A549 (cell line): ENCODE measurements around the gene SLC20A1. TPM values are rescaled to one million over a fixed set of nuclear protein-coding genes. Genes with fewer than 3 reads are reported as not detected.

Experiments used
- ATAC-seq, 2 experiments: fragments of 200-7000 bp in 1 of 2; fragments of >200 bp in 1 of 2; cut with Nextera tagmentation in 1 of 2; cut with Tn5 transposase in 1 of 2; 3 replicates each; pipeline versions ENCODE4 v1.8.0 to v1.9.1; 2018 to 2020; ENCODE audit warnings: mild to moderate bottlenecking in 1 of 2, moderate library complexity in 1 of 2
- CTCF ChIA-PET: fragments of 300-600 bp; sonication (Branson Sonifier 250); formaldehyde crosslinking; extraction: SDS; loops from one replicate; lab custom pipeline; 2021; ENCODE audit warnings: antibody characterized with exemption, inconsistent platforms; lab: Yijun Ruan, JAX
- POLR2A ChIA-PET: fragments of 350-600 bp; formaldehyde crosslinking; extraction: SDS; loops from one replicate; lab custom pipeline; 2021; ENCODE audit warnings: antibody characterized with exemption, inconsistent platforms; lab: Yijun Ruan, JAX
- DNase-seq, 2 experiments: peaks; one replicate each; pipeline versions ENCODE4 v3.0.0 to v3.0.0-alpha.2; 2011 to 2016; ENCODE audit warnings: low read depth in 1 of 2, low spot score in 1 of 2
- FAIRE-seq: peaks from 2 replicates; lab custom pipeline; 2011; peaks lifted over from hg19 to GRCh38; lab: Jason Lieb, UNC
- H3K27ac ChIP-seq, 2 experiments: fragments of >200 bp; sonication (Bioruptor Twin); formaldehyde crosslinking; 3 replicates each; pipeline ENCODE4 v1.5.1; 2016 to 2017
- H3K4me1 ChIP-seq: fragments of >200 bp; sonication (Bioruptor Twin); formaldehyde crosslinking; 3 replicates; pipeline ENCODE4 v1.6.1; 2016
- H3K4me2 ChIP-seq: fragments of >200 bp; sonication (Bioruptor Twin); formaldehyde crosslinking; 3 replicates; pipeline ENCODE4 v1.6.1; 2016
- H3K4me3 ChIP-seq: fragments of >200 bp; sonication (Bioruptor Twin); formaldehyde crosslinking; 3 replicates; pipeline ENCODE4 v1.5.1; 2016
- H3K9me3 ChIP-seq: fragments of >200 bp; sonication (Bioruptor Twin); formaldehyde crosslinking; 3 replicates; pipeline ENCODE4 v1.6.1; 2016
- BHLHE40 ChIP-seq: IDR thresholded peaks from 2 replicates; pipeline ENCODE4 v1.6.1; 2012; ENCODE audit warnings: low read depth, low read length, inconsistent platforms
- CBX2 ChIP-seq: fragments of 200-600 bp; sonication (generic); IDR thresholded peaks from 2 replicates; pipeline ENCODE4 v1.6.1; 2016; ENCODE audit warnings: low read depth, mild to moderate bottlenecking, borderline replicate concordance
- CEBPB ChIP-seq, 2 experiments: fragments of >200 bp in 1 of 2; sonication (Bioruptor Twin) in 1 of 2; formaldehyde crosslinking in 1 of 2; IDR thresholded peaks; 2 replicates each; pipeline ENCODE4 v1.6.1; 2012 to 2016
- CHD2 ChIP-seq: fragments of 150-350 bp; IDR thresholded peaks from 2 replicates; pipeline ENCODE4 v1.6.1; 2014; ENCODE audit warnings: low read length; ENCODE audit not compliant: partially characterized antibody
- CHD4 ChIP-seq: fragments of 200-600 bp; sonication (generic); IDR thresholded peaks from 2 replicates; pipeline ENCODE4 v1.6.1; 2016; ENCODE audit warnings: antibody characterized with exemption, mild to moderate bottlenecking, borderline replicate concordance
- CTCF ChIP-seq: fragments of >200 bp; sonication (Bioruptor Twin); formaldehyde crosslinking; IDR thresholded peaks from 3 replicates; pipeline ENCODE4 v1.5.1; 2016
- EHMT2 ChIP-seq: fragments of 200-600 bp; sonication (generic); IDR thresholded peaks from 2 replicates; pipeline ENCODE4 v1.6.1; 2016; ENCODE audit warnings: antibody characterized with exemption, low read depth, mild to moderate bottlenecking, moderate library complexity
- EP300 ChIP-seq, 2 experiments: fragments of >200 bp; sonication (Bioruptor Twin); formaldehyde crosslinking; IDR thresholded peaks; 2 replicates in 1 of 2; 3 replicates in 1 of 2; pipeline ENCODE4 v1.6.1; 2016 to 2017
- ESRRA ChIP-seq: fragments of 150-350 bp; IDR thresholded peaks from 2 replicates; pipeline ENCODE4 v1.6.1; 2014; ENCODE audit warnings: mild to moderate bottlenecking, low read length, borderline replicate concordance
- HES2 ChIP-seq: fragments of >200 bp; sonication (Bioruptor Twin); formaldehyde crosslinking; IDR thresholded peaks from 2 replicates; pipeline ENCODE4 v1.6.1; 2016
- HOXB13 ChIP-seq: fragments of 250-450 bp; sonication (Bioruptor Pico); IDR thresholded peaks from 2 replicates; pipeline ENCODE4 v1.5.0; 2020; ENCODE audit warnings: low read depth, mild to moderate bottlenecking, moderate library complexity
- JUN ChIP-seq, 2 experiments: fragments of >200 bp; sonication (Bioruptor Twin); formaldehyde crosslinking; IDR thresholded peaks; 2 replicates in 1 of 2; 3 replicates in 1 of 2; pipeline ENCODE4 v1.6.1; 2016 to 2017
- KDM1A ChIP-seq: fragments of 200-600 bp; sonication (generic); IDR thresholded peaks from 2 replicates; pipeline ENCODE4 v1.6.1; 2016; ENCODE audit warnings: low read depth, mild to moderate bottlenecking
- MAX ChIP-seq: IDR thresholded peaks from 2 replicates; pipeline ENCODE4 v1.6.1; 2012
- MYC ChIP-seq: IDR thresholded peaks from 2 replicates; pipeline ENCODE4 v1.6.1; 2012; ENCODE audit warnings: mild to moderate bottlenecking, inconsistent platforms, low read length, improper control_type of control experiment, borderline replicate concordance
- RAD21 ChIP-seq, 2 experiments: fragments of >200 bp in 1 of 2; sonication (Bioruptor Twin) in 1 of 2; formaldehyde crosslinking in 1 of 2; IDR thresholded peaks in 1 of 2; conservative IDR thresholded peaks in 1 of 2; 2 replicates in 1 of 2; 3 replicates in 1 of 2; pipeline ENCODE4 v1.6.1; 2012 to 2018; ENCODE audit warnings: inconsistent platforms in 1 of 2
- RCOR1 ChIP-seq: fragments of 150-350 bp; IDR thresholded peaks from 2 replicates; pipeline ENCODE4 v1.6.1; 2014; ENCODE audit warnings: antibody characterized with exemption, low read length, low read depth
- RNF2 ChIP-seq: fragments of 200-600 bp; sonication (generic); IDR thresholded peaks from 2 replicates; pipeline ENCODE4 v1.6.1; 2016; ENCODE audit warnings: low read depth, mild to moderate bottlenecking, antibody characterized with exemption, moderate library complexity, borderline replicate concordance
- SREBF2 ChIP-seq: fragments of 450-650 bp; IDR thresholded peaks from 2 replicates; pipeline ENCODE4 v1.6.1; 2014; ENCODE audit warnings: mild to moderate bottlenecking, moderate library complexity
- ZC3H11A ChIP-seq: fragments of 450-650 bp; IDR thresholded peaks from 2 replicates; pipeline ENCODE4 v1.6.1; 2014; ENCODE audit warnings: antibody characterized with exemption, mild to moderate bottlenecking
- ZFP36 ChIP-seq: fragments of 450-650 bp; IDR thresholded peaks from 2 replicates; pipeline ENCODE4 v1.6.1; 2014; ENCODE audit warnings: borderline replicate concordance; ENCODE audit not compliant: partially characterized antibody
- ZNF302 ChIP-seq: fragments of 250-450 bp; sonication (Bioruptor Pico); IDR thresholded peaks from 2 replicates; pipeline ENCODE4 v1.9.0; 2021; ENCODE audit warnings: inconsistent platforms, mild to moderate bottlenecking, moderate library complexity
- WGBS: methylation state at CpG from one replicate; pipeline ENCODE4 v1.1.6; 2017; ENCODE audit errors: missing lambda C conversion rate; 5-methylcytosine and 5-hydroxymethylcytosine counted together
- polyA plus RNA-seq, 4 experiments: library from polyadenylated mRNA; depleted of rRNA in 3 of 4; stranded (reverse); fragments of >200 nt; fragmentation: RNase III in 1 of 4; extraction: RNeasy Plus Mini Kit Qiagen cat#74134 plus additional on column Dnase treatment in 1 of 4; gene quantifications; 2 replicates in 3 of 4; 3 replicates in 1 of 4; pipeline ENCODE4 v1.2.3, GENCODE V29; 2011 to 2017

The SLC20A1 gene
- polyA plus RNA-seq, 2 of the 4 experiments (the other 2 are of a cell fraction): 83.6 to 86.8 TPM

GRCh38 chr2:112640800-112641675 lies 4.7 kb upstream of the SLC20A1 start (continued):
- no peak for TF ChIP-seq ZC3H11A

GRCh38 chr2:112641701-112642100 lies 4.0 kb upstream of the SLC20A1 start:
- Histone ChIP-seq H3K4me2 (no peak overlapping the region), H3K27ac (peak overlapping the region in 1 of 2 experiments; percentile 54; a peak in 3 of 6 replicates), H3K4me3 (no peak overlapping the region), H3K4me1 (peaks cover 20% of the 10 kb centered on the region), H3K9me3 (no peaks in the 10 kb centered on the region)
- ATAC-seq: no peak
- WGBS: 52% methylated on average over 2 of the region's 2 CpGs
- ChIA-PET CTCF (interaction anchor here (1.0 to 10.3 kb wide), 6 partner anchors 12 to 85 kb away, joined by 3 to 202 read pairs (median 6); no protein-coding TSS in a partner anchor), POLR2A (interaction anchor here (1.0 kb wide), 1 partner anchor 14 kb away, joined by 3 read pairs; no protein-coding TSS in a partner anchor)
- TF ChIP-seq MYC (no peak), CTCF (no peak), HES2 (no peak), ZC3H11A (no peak), ZFP36 (no peak), CBX2 (no peak), CHD4 (no peak), BHLHE40 (no peak), MAX (no peak), ESRRA (no peak), RCOR1 (no peak), JUN (IDR thresholded peaks at IDR 0.05) (no peak)
- DNase-seq: no peak
- no peak for FAIRE-seq

GRCh38 chr2:112642561-112642960 lies 3.2 kb upstream of the SLC20A1 start:
- CTCF ChIA-PET: interaction anchor here (0.8 to 10.3 kb wide), 4 partner anchors 13 to 84 kb away, joined by 3 to 202 read pairs (median 12); no protein-coding TSS in a partner anchor
- DNase-seq (no peak), ATAC-seq (no peak), FAIRE-seq (no peak)
- POLR2A ChIA-PET: interaction anchor here (5.5 kb wide), 1 partner anchor 15 kb away, joined by 68 read pairs; no protein-coding TSS in a partner anchor
- H3K9me3 ChIP-seq: no peaks in the 10 kb centered on the region
- H3K4me1 ChIP-seq: peaks cover 24% of the 10 kb centered on the region
- H3K27ac ChIP-seq: peak overlapping the region in 1 of 2 experiments; percentile 98; a peak in 2 of 6 replicates
- 92% methylated on average over 5 of the region's 5 CpGs for WGBS
- H3K4me3 ChIP-seq: no peak overlapping the region
- no peak for TF ChIP-seq HOXB13
- TF ChIP-seq EHMT2: no peak
- no peak for TF ChIP-seq HES2
- TF ChIP-seq CBX2: no peak
- no peak for TF ChIP-seq CHD2
- TF ChIP-seq MAX: no peak
- TF ChIP-seq KDM1A: no peak
- no peak for TF ChIP-seq SREBF2
- no peak for TF ChIP-seq ZNF302 (CRISPR knock-in tag)
- TF ChIP-seq CHD4: no peak
- TF ChIP-seq CEBPB (IDR thresholded peaks at IDR 0.05): no peak
- no peak for TF ChIP-seq EP300 (IDR thresholded peaks at IDR 0.05)
- no peak for TF ChIP-seq RAD21 (conservative IDR thresholded peaks at IDR 0.05 in 1 of 2, IDR thresholded peaks at IDR 0.05 in 1 of 2)
- no peak for TF ChIP-seq RNF2
- no peak overlapping the region for H3K4me2 ChIP-seq
